Astrocyte (in vitro differentiated cells and primary cell): ENCODE data around the gene TANGO6.

ENCODE experiments used
- CTCF ChIP-seq: IDR thresholded peaks from 2 replicates; pipeline ENCODE4 v1.5.1; 2011; ENCODE audit warnings: low read depth, mild to moderate bottlenecking, inconsistent platforms, low read length, moderate library complexity; ENCODE audit not compliant: insufficient read depth
- EZH2 ChIP-seq: IDR thresholded peaks from 2 replicates; pipeline ENCODE4 v1.6.1; 2012; ENCODE audit warnings: mild to moderate bottlenecking, low read length, inconsistent platforms; ENCODE audit not compliant: insufficient read depth

GRCh38 chr16:69037373-69038160, 194.2 kb downstream of the TANGO6 start:
- TF ChIP-seq CTCF (no peak), EZH2 (no peak)
